GM11168 (cell line): Measurements from ENCODE around the gene PELI2.

Source experiments
- in situ Hi-C: fragments of 300-500 bp; cut with MboI; formaldehyde crosslinking; loops from one replicate; pipeline ENCODE4 v1.12.0; 2022; ENCODE audit warnings: low sequenced_read_pairs; ENCODE audit not compliant: unreplicated experiment

PELI2 gene

GRCh38 chr14:56197150-56197549, 78.9 kb downstream of the PELI2 start:
- in situ Hi-C loops = no loop called here

GRCh38 chr14:56198438-56198837, 80.2 kb downstream of the PELI2 start:
- in situ Hi-C loops = no loop called here

GRCh38 chr14:56199095-56199981, 81.1 kb downstream of the PELI2 start:
- in situ Hi-C loops = no loop called here

- in situ Hi-C loops = no loop called here
Observed at GRCh38 chr14:56199982-56200577, 81.9 kb downstream of the PELI2 start.

- in situ Hi-C loops = no loop called here
Observed at GRCh38 chr14:56202256-56202655, 84.0 kb downstream of the PELI2 start.

- in situ Hi-C loops = no loop called here
Observed at GRCh38 chr14:56205881-56206280, 87.7 kb downstream of the PELI2 start.

- in situ Hi-C loops = no loop called here
Observed at GRCh38 chr14:56206596-56206995, 88.4 kb downstream of the PELI2 start.

- in situ Hi-C loops = no loop called here
Observed at GRCh38 chr14:56207626-56208292, 89.5 kb downstream of the PELI2 start.

GRCh38 chr14:56208520-56208919, 90.3 kb downstream of the PELI2 start:
- in situ Hi-C loops = no loop called here

GRCh38 chr14:56210571-56210970, 92.4 kb downstream of the PELI2 start:
- in situ Hi-C loops = no loop called here

GRCh38 chr14:56211084-56211483, 92.9 kb downstream of the PELI2 start:
- in situ Hi-C loops = no loop called here

- in situ Hi-C loops = no loop called here
Observed at GRCh38 chr14:56211844-56212243, 93.6 kb downstream of the PELI2 start.

GRCh38 chr14:56212521-56212920, 94.3 kb downstream of the PELI2 start:
- in situ Hi-C loops = no loop called here

GRCh38 chr14:56213306-56213705, 95.1 kb downstream of the PELI2 start:
- in situ Hi-C loops = no loop called here

GRCh38 chr14:56215180-56215579, 97.0 kb downstream of the PELI2 start:
- in situ Hi-C loops = no loop called here

- in situ Hi-C loops = no loop called here
Observed at GRCh38 chr14:56216626-56217379, 98.6 kb downstream of the PELI2 start.

- in situ Hi-C loops = no loop called here
Observed at GRCh38 chr14:56217380-56218045, 99.3 kb downstream of the PELI2 start.

GRCh38 chr14:56219666-56220413, 101.6 kb downstream of the PELI2 start:
- in situ Hi-C loops = no loop called here

- in situ Hi-C loops = no loop called here
Observed at GRCh38 chr14:56221382-56222128, 103.3 kb downstream of the PELI2 start.
